ENCODE measurements around the gene VAMP7. TPM values are rescaled to one million over a fixed set of nuclear protein-coding genes. Genes with fewer than 3 reads are reported as not detected.
"Not testable (repeated sequence)": the region's sequence is repeated elsewhere in the genome, so short reads cannot be mapped to it uniquely, and the experiment has no call there.

Gene VAMP7
- total RNA-seq, 4 donors from 2014 or later: 20.2 to 27.7 (median 23.9) TPM

DNA sequence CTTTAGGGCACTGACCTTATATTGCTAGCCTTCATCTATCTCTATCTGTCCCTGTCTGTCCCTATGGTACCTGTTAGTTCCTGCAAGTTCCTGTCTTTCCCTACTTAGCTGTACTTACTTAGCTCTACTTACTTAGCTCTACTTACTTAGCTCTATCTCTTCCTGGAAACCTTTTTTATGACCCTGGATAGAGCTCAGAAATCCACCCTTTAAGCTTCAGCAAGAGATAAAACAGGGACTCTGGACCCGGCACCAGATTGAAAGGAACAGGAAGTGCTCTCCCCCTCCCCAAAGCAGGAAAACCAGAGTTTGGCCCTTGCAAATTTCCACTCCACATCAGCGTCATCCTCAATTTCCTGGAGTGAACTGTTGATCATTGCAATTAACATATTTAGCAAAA is 104.1 kb downstream of the VAMP7 start:
- no peaks in the 10 kb centered on the region for H3K4me1 ChIP-seq
- in situ Hi-C loops (cut with MboI; ENCODE audit: low pct_ligation_motif_present in 1 of 4, low pct_unique_long_range_greater_than_20kb in 1 of 4, low sequenced_read_pairs in 3 of 4): no loop called here
- H3K36me3 ChIP-seq: no peaks in the 10 kb centered on the region
- no peak overlapping the region for H3K4me3 ChIP-seq
- no peaks in the 10 kb centered on the region for H3K27me3 ChIP-seq
- intact Hi-C loops (cut with DNase I; ENCODE audit: low total_unique reads): no loop called here
- WGBS, 2 donors (ENCODE audit: low coverage in 1 of 2): 43 to 52% methylated on average over 2 of the region's 2 CpGs
- TF ChIP-seq POLR2A (IDR thresholded peaks at IDR 0.05): no peak
- TF ChIP-seq POLR2AphosphoS5 (IDR thresholded peaks at IDR 0.05): no peak
- TF ChIP-seq EP300 (IDR thresholded peaks at IDR 0.05; ENCODE audit: low read depth): no peak
- TF ChIP-seq, protein P1, sequence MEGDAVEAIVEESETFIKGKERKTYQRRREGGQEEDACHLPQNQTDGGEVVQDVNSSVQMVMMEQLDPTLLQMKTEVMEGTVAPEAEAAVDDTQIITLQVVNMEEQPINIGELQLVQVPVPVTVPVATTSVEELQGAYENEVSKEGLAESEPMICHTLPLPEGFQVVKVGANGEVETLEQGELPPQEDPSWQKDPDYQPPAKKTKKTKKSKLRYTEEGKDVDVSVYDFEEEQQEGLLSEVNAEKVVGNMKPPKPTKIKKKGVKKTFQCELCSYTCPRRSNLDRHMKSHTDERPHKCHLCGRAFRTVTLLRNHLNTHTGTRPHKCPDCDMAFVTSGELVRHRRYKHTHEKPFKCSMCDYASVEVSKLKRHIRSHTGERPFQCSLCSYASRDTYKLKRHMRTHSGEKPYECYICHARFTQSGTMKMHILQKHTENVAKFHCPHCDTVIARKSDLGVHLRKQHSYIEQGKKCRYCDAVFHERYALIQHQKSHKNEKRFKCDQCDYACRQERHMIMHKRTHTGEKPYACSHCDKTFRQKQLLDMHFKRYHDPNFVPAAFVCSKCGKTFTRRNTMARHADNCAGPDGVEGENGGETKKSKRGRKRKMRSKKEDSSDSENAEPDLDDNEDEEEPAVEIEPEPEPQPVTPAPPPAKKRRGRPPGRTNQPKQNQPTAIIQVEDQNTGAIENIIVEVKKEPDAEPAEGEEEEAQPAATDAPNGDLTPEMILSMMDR (IDR thresholded peaks at IDR 0.05): no peak
- H3K9me3 ChIP-seq: peaks cover 9 to 10% of the 10 kb centered on the region in 2 donors
- peak; percentile 17 for DNase-seq
- H3K27ac ChIP-seq: no peak overlapping the region

DNA sequence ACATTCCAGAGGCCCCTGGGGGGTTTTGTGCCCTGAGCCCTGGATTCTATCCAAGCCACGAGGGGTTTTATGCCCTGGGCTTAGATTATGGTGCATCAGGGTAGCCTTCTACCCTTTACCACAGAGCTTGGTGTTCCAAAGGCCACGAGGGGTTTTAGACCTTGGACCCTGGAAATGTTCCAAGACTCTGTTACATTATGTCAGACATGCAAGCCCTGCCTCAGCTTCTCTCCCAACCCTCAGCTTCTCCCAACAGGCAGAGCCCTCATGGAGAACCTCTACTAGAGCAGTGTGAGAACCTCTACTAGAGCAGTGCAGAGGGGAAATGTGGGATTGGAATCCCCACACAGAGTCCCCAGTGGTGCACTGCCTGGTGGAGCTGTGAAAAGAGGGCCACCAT is 105.8 kb downstream of the VAMP7 start:
- in situ Hi-C loops (cut with MboI; ENCODE audit: low pct_ligation_motif_present in 1 of 4, low pct_unique_long_range_greater_than_20kb in 1 of 4, low sequenced_read_pairs in 3 of 4); H3K27ac ChIP-seq; H3K4me3 ChIP-seq; H3K36me3 ChIP-seq; intact Hi-C loops (cut with DNase I; ENCODE audit: low total_unique reads); H3K27me3 ChIP-seq; H3K4me1 ChIP-seq; DNase-seq: not testable (repeated sequence)
- WGBS, 2 donors (ENCODE audit: low coverage in 1 of 2): 0 to 17% methylated on average over 2 of the region's 2 CpGs
- H3K9me3 ChIP-seq: peaks cover 9 to 10% of the 10 kb centered on the region in 2 donors

DNA sequence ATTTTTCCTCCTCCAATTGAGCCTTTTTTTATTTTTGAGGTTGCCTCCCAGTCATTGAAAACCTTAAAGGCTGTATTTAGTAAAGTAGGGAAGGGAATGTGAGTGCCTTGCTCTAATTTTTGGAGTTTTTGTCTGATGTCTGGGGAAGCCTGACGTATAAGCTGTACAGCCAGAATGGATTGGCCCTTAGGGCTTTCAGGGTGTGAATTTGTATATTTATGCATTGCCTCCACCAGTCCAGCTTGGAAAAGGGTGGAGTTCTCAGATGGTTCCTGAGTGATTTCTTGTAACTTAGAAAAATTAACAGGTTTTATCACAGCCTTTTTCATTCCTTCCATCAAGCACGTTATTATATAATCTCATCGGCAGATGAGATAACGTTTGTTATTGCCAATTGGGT is 107.7 kb downstream of the VAMP7 start:
- intact Hi-C loops (cut with DNase I; ENCODE audit: low total_unique reads) (no loop called here), in situ Hi-C loops (cut with MboI; ENCODE audit: low pct_ligation_motif_present in 1 of 4, low pct_unique_long_range_greater_than_20kb in 1 of 4, low sequenced_read_pairs in 3 of 4) (no loop called here)
- no peaks in the 10 kb centered on the region for H3K27me3 ChIP-seq
- no peak for DNase-seq
- peaks cover 0 to 4% of the 10 kb centered on the region in 2 donors for H3K9me3 ChIP-seq
- no peaks in the 10 kb centered on the region for H3K36me3 ChIP-seq
- 69 to 88% methylated on average over 4 of the region's 4 CpGs for WGBS, 2 donors (ENCODE audit: low coverage in 1 of 2)
- TF ChIP-seq, protein P1 (IDR thresholded peaks at IDR 0.05): no peak
- TF ChIP-seq POLR2A (IDR thresholded peaks at IDR 0.05): no peak
- no peak for TF ChIP-seq POLR2AphosphoS5 (IDR thresholded peaks at IDR 0.05)
- H3K4me3 ChIP-seq: no peak overlapping the region
- H3K27ac ChIP-seq: no peak overlapping the region
- H3K4me1 ChIP-seq: no peaks in the 10 kb centered on the region

Small RNAs within 50 kb of the gene (small RNA-seq; reads per million reads assigned to genes)
- gene DPH3P2: 0 reads per million in 4 donors

Other genes starting within 250 kb of the VAMP7 start
- gene IL9R, start 116.4 kb downstream of the VAMP7 start, total RNA-seq: under 1 TPM in 2 of 4 donors, not detected in 2; 0.41 to 0.79 TPM

All from transverse colon (tissue), 4 donors.